Heart right ventricle (tissue), 16 donors: Measurements from ENCODE around the gene GMEB1. TPM values are rescaled to one million over a fixed set of nuclear protein-coding genes. Genes with fewer than 3 reads are reported as not detected.
"Not testable (repeated sequence)": the region's sequence is repeated elsewhere in the genome, so short reads cannot be mapped to it uniquely, and the experiment has no call there.

Experiments
- ATAC-seq, 8 donors: fragments of 200-7000 bp; cut with Tn5 transposase; one replicate each; pipeline ENCODE4 v1.9.1; 2020; ENCODE audit warnings: mild to moderate bottlenecking in 8 of 8, moderate library complexity in 8 of 8, moderate number of reproducible peaks in 1 of 8
- DNase-seq, 2 donors: peaks; one replicate each; pipeline ENCODE4 v3.0.0-alpha.2; 2020
- H3K27ac ChIP-seq, 10 donors: fragments of 200-600 bp; sonication (generic) in 2 of 10; one replicate each; pipeline versions ENCODE4 v1.5.0 to v1.8.0; 2020 to 2022; ENCODE audit warnings: mild to moderate bottlenecking in 3 of 10
- H3K27me3 ChIP-seq, 7 donors: fragments of 200-600 bp; one replicate each; pipeline ENCODE4 v1.8.0; 2021 to 2022; ENCODE audit warnings: mild to moderate bottlenecking in 2 of 7
- H3K36me3 ChIP-seq, 9 donors: fragments of 200-600 bp; sonication (generic) in 1 of 9; one replicate each; pipeline versions ENCODE4 v1.5.0 to v1.8.0; 2020 to 2022; ENCODE audit warnings: mild to moderate bottlenecking in 2 of 9
- H3K4me1 ChIP-seq, 9 donors: fragments of 200-600 bp; sonication (generic) in 1 of 9; one replicate each; pipeline versions ENCODE4 v1.5.0 to v1.8.0; 2020 to 2022; ENCODE audit warnings: mild to moderate bottlenecking in 4 of 9
- H3K4me3 ChIP-seq, 10 donors: fragments of 200-600 bp; sonication (generic) in 2 of 10; one replicate each; pipeline versions ENCODE4 v1.5.0 to v1.8.0; 2020 to 2022; ENCODE audit warnings: mild to moderate bottlenecking in 7 of 10, moderate library complexity in 2 of 10
- H3K9me3 ChIP-seq, 11 donors: fragments of 200-600 bp in 10 of 11; sonication (generic) in 2 of 11; one replicate each; pipeline versions ENCODE4 v1.5.0 to v1.8.0; 2013 to 2022; ENCODE audit warnings: mild to moderate bottlenecking in 2 of 11, control low read depth in 1 of 11, moderate library complexity in 1 of 11
- WGBS, 2 donors: extraction: QIAGEN DNeasy Blood & Tissue Kit; methylation state at CpG; one replicate each; pipeline ENCODE4 v1.1.7; 2013; ENCODE audit warnings: inconsistent platforms in 1 of 2; 5-methylcytosine and 5-hydroxymethylcytosine counted together
- intact Hi-C, 10 donors: fragments of 100-400 bp; cut with DNase I; formaldehyde crosslinking; loops; one replicate each; pipeline versions ENCODE4 v1.11.1 to v1.14.2; 2022
- polyA plus RNA-seq, 2 donors: library from polyadenylated mRNA; stranded (reverse); fragments of 200-250 nt; gene quantifications; one replicate each; pipeline ENCODE4 v1.2.3, GENCODE V29; 2013
- total RNA-seq, 10 donors: library from RNA; stranded (reverse); fragmentation: NEBNext Ultra II Directional in 3 of 10; extraction: Animal tissue kit (Norgen Biotek cat#: 25700) in 3 of 10; gene quantifications; one replicate each; pipeline versions ENCODE4 v1.2.1 to v1.2.4, GENCODE V29; 2021 to 2023
- TF ChIP-seq, protein P1 (sequence below), 9 donors: fragments of 200-600 bp; sonication (generic) in 2 of 9; IDR thresholded peaks; one replicate each; pipeline versions ENCODE4 v1.5.0 to v1.8.0; 2021 to 2022; ENCODE audit warnings: antibody characterized with exemption in 9 of 9, mild to moderate bottlenecking in 5 of 9, moderate library complexity in 1 of 9
- donor health status: Arrhythmogenic right ventricular cardiomyopathy.
- donor health status: ischemic (EF 13 %, LVEDD 7.1; RV severe dilation, severe dysfunction).
- donor health status: healthy with polysubstance abuse.
- donor health status: DM: no; HTN: yes; CAD: no.
- donor health status: DM: no; HTN: no; CAD: no.
- donor health status: ischemic (EF 25% LVEDD 6.9; RV normal size, moderate dysfunction).
- donor health status: ischemic (EF 25% LVEDD 5.7; RV mildly dilated, moderate dysfunction).
- donor health status: healthy.
- donor health status: DM: yes; HTN: yes; CAD: no.
- donor health status: Ischemic cardiomyopathy.
- donor health status: ischemic (EF 35%, LVEDD 5.7; RV mildly dilated, moderate dysfunction).
- donor health status: nonischemic (EF 11% LVEDD 7.7; RV severe dilation, severe dysfunction).
- donor health status: DM: yes; HTN: yes; CAD: no.
- donor health status: PGD.
- donor health status: ischemic (EF 29% LVEDD 5.4; RV normal size, mild dysfunction).
- donor health status: nonischemic (EF 23%, LVEDD 6.1; RV moderate dilation, normal function).

GMEB1 gene
- total and polyA plus RNA-seq, 12 donors: 2.0 to 7.4 (median 6.3) TPM

GRCh38 chr1:28675924-28676257, 7.3 kb downstream of the GMEB1 start:
- Histone ChIP-seq H3K27ac (peak overlapping the region in 1 of 10 donors; percentile 44), H3K4me3 (no peak overlapping the region), H3K27me3 (no peaks in the 10 kb centered on the region), H3K4me1 (peaks cover 0 to 9% (median 0%) of the 10 kb centered on the region in 9 donors), H3K36me3 (peaks cover 0 to 7% (median 0%) of the 10 kb centered on the region in 9 donors), H3K9me3 (no peaks in the 10 kb centered on the region)
- no peak for DNase-seq
- no peak for ATAC-seq
- TF ChIP-seq, protein P1, sequence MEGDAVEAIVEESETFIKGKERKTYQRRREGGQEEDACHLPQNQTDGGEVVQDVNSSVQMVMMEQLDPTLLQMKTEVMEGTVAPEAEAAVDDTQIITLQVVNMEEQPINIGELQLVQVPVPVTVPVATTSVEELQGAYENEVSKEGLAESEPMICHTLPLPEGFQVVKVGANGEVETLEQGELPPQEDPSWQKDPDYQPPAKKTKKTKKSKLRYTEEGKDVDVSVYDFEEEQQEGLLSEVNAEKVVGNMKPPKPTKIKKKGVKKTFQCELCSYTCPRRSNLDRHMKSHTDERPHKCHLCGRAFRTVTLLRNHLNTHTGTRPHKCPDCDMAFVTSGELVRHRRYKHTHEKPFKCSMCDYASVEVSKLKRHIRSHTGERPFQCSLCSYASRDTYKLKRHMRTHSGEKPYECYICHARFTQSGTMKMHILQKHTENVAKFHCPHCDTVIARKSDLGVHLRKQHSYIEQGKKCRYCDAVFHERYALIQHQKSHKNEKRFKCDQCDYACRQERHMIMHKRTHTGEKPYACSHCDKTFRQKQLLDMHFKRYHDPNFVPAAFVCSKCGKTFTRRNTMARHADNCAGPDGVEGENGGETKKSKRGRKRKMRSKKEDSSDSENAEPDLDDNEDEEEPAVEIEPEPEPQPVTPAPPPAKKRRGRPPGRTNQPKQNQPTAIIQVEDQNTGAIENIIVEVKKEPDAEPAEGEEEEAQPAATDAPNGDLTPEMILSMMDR (IDR thresholded peaks at IDR 0.05): no peak
- intact Hi-C loops: no loop called here

DNA sequence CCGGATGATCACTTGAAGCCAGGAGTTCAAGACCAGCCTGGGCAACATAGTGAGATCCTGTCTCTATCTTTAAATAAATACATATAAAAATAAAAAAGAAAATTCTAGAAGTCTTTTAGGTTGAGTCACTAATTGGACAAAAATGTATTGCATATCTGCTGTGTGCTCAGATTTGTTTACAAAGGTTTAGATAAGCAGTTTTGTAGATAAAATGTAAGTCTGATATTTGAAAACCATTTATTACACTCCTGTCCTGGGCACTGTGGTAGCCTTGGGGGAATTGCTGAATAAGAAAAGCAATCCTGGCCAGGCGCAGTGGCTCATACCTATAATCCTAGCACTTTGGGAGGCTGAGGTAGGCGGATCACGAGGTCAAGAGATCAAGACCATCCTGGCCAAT, 11.6 kb downstream of the GMEB1 start:
- Histone ChIP-seq H3K4me1 (peaks cover 0 to 8% (median 0%) of the 10 kb centered on the region in 9 donors), H3K27ac (no peak overlapping the region), H3K27me3 (no peaks in the 10 kb centered on the region), H3K4me3 (no peak overlapping the region), H3K36me3 (peaks cover 0 to 48% (median 6%) of the 10 kb centered on the region in 9 donors), H3K9me3 (no peaks in the 10 kb centered on the region)
- ATAC-seq (no peak), DNase-seq (no peak)
- intact Hi-C loops: no loop called here
- TF ChIP-seq, protein P1 (IDR thresholded peaks at IDR 0.05): no peak
- 97 to 98% methylated on average over 4 of the region's 4 CpGs for WGBS, 2 donors

DNA sequence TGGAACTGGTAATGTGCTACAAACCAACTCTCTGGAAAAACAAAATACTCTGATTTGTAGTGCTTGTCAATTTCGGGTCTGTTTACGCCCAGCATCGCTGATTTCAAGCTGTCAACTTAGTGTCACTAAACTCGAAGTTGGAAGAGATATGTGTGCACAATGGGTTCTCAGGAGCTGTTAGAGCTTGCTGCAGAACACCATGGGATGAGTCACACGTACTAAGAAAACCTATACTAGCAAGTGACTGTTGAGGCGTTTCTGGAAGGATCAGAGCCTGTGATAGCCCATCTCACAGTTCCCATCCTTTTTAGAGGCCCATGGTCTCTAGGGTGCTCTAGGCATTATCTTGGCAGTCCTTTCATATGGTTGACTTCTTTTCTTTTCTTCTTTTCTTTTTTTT, 14.3 kb downstream of the GMEB1 start:
- DNase-seq: no peak
- no peak for ATAC-seq
- H3K4me1 ChIP-seq: no peaks in the 10 kb centered on the region
- no peak overlapping the region for H3K4me3 ChIP-seq
- H3K27ac ChIP-seq: no peak overlapping the region
- intact Hi-C loops: no loop called here
- peaks cover 0 to 64% (median 6%) of the 10 kb centered on the region in 9 donors for H3K36me3 ChIP-seq
- TF ChIP-seq, protein P1 (IDR thresholded peaks at IDR 0.05): no peak
- H3K9me3 ChIP-seq: no peaks in the 10 kb centered on the region
- H3K27me3 ChIP-seq: no peaks in the 10 kb centered on the region
- 89 to 91% methylated on average over 6 of the region's 6 CpGs for WGBS, 2 donors

DNA sequence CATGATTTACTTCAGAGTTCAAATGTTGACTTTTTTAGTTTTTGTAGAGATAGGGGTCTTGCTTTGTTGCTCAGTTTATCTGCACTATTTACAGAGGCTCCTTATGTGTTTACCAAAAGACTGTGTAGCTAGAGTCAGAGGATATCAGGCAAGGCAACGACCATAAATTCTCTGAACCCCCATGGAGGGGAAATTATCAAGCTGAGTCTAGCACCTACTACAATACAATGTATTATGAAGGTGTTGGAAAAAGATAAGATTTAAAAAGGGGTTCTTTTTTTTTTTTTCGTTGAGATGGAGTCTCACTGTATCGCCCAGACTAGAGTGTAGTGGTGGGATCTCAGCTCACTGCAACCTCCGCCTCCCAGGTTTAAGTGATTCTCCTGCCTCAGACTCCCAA, 16.4 kb downstream of the GMEB1 start:
- Histone ChIP-seq H3K36me3 (peaks cover 0 to 83% (median 6%) of the 10 kb centered on the region in 9 donors), H3K4me3 (no peak overlapping the region), H3K27ac (no peak overlapping the region), H3K9me3 (no peaks in the 10 kb centered on the region), H3K27me3 (no peaks in the 10 kb centered on the region), H3K4me1 (no peaks in the 10 kb centered on the region)
- no peak for ATAC-seq
- WGBS, 2 donors: 85 to 89% methylated on average over 4 of the region's 4 CpGs
- TF ChIP-seq, protein P1 (IDR thresholded peaks at IDR 0.05): no peak
- intact Hi-C loops: no loop called here
- no peak for DNase-seq

DNA sequence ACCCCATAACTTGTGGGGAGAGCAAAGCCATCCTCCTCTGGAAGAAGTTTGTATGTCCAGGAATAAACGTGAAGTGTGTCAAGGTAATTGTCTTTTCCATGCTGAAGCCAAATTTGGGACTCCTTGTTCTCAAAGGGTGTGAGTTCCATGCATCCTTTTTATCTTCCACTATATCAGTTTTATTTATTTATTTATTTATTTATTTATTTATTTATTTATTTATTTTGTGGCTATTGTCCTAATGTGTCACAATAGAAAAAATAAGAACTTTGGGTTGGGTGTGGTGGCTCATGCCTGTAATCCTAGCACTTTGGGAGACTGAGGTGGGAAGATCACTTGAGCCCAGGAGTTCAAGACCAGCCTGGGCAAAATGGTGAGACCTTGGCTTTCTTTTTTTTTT, 23.0 kb downstream of the GMEB1 start:
- H3K27me3 ChIP-seq, H3K4me1 ChIP-seq, intact Hi-C loops, H3K9me3 ChIP-seq, ATAC-seq, DNase-seq, H3K27ac ChIP-seq, H3K4me3 ChIP-seq: not testable (repeated sequence)
- 93 to 94% methylated on average over 1 of the region's 1 CpG for WGBS, 2 donors
- peaks cover 0 to 88% (median 22%) of the 10 kb centered on the region in 9 donors for H3K36me3 ChIP-seq
